K562 (cell line): ENCODE results near the gene CD79A. TPM values are rescaled to one million over a fixed set of nuclear protein-coding genes. Genes with fewer than 3 reads are reported as not detected.

ENCODE experiments used
- CHD1 ChIP-seq: fragments of 200-600 bp; sonication (generic); IDR thresholded peaks from one replicate; pipeline ENCODE4 v1.6.1; 2012; ENCODE audit warnings: mild to moderate bottlenecking, moderate library complexity, low read length, inconsistent platforms
- HDAC6 ChIP-seq: IDR thresholded peaks from 2 replicates; pipeline ENCODE4 v1.6.1; 2012; ENCODE audit warnings: low read depth, mild to moderate bottlenecking, control low read depth, inconsistent platforms, low read length, moderate library complexity
- ILF3 ChIP-seq: fragments of 450-650 bp; IDR thresholded peaks from 2 replicates; pipeline ENCODE4 v1.6.1; 2018; ENCODE audit warnings: antibody characterized with exemption, mild to moderate bottlenecking, moderate library complexity, borderline replicate concordance
- MAFG ChIP-seq: fragments of 450-650 bp; conservative IDR thresholded peaks from 2 replicates; pipeline ENCODE4 v1.6.1; 2016; ENCODE audit warnings: missing genetic modification characterization, missing compliant biosample characterization
- MYC ChIP-seq, 2 experiments: fragments of 250-450 bp in 1 of 2; sonication (Bioruptor Pico) in 1 of 2; IDR thresholded peaks; 2 replicates each; pipeline versions ENCODE4 v1.5.1 to v1.6.1; 2012 to 2021; ENCODE audit warnings: low read depth in 2 of 2, borderline replicate concordance in 1 of 2, improper control_type of control experiment in 1 of 2, low read length in 1 of 2, mild to moderate bottlenecking in 1 of 2, moderate library complexity in 1 of 2
- POLR2AphosphoS2 ChIP-seq: IDR thresholded peaks from 2 replicates; pipeline ENCODE4 v1.6.1; 2012; ENCODE audit warnings: low read length, improper control_type of control experiment
- TCFL5 ChIP-seq: fragments of 250-450 bp; sonication (Bioruptor Pico); conservative IDR thresholded peaks from 2 replicates; pipeline ENCODE4 v1.6.1; 2021; ENCODE audit warnings: mild to moderate bottlenecking, moderate library complexity, matching md5 sums
- TEAD1 ChIP-seq, 2 experiments: fragments of 450-650 bp in 1 of 2; sonication (generic) in 1 of 2; formaldehyde crosslinking; IDR thresholded peaks; 2 replicates each; pipeline versions ENCODE4 v1.4.0 to v1.8.0; 2020 to 2022; ENCODE audit warnings: mild to moderate bottlenecking in 2 of 2, missing genetic modification reagents in 1 of 2
- ZNF212 ChIP-seq: fragments of 450-650 bp; formaldehyde crosslinking; IDR thresholded peaks from 2 replicates; pipeline ENCODE4 v1.4.0; 2020; ENCODE audit warnings: mild to moderate bottlenecking
- ZNF24 ChIP-seq: fragments of 450-650 bp; IDR thresholded peaks from 2 replicates; pipeline ENCODE4 v1.6.1; 2016
- polyA plus RNA-seq, 8 experiments: library from polyadenylated mRNA; depleted of rRNA in 4 of 8; stranded (reverse) in 5 of 8; unstranded in 3 of 8; fragments of >200 nt; fragmentation: Nextera tagmentation in 2 of 8; fragmentation: Illumina TruSeq in 1 of 8; extraction: Ambion mirVana in 2 of 8; extraction: Trizol in 1 of 8; gene quantifications; 2 replicates each; pipeline versions ENCODE4 v1.2.1 to v1.2.3, GENCODE V29; 2011 to 2014; ENCODE audit warnings: inconsistent platforms in 1 of 8, missing spikeins in 1 of 8
- total RNA-seq, 7 experiments: library from RNA; depleted of rRNA in 6 of 7; stranded (reverse); fragments of >200 nt in 6 of 7; fragmentation: Illumina TruSeq in 2 of 7; extraction: Trizol in 2 of 7; gene quantifications; 2 replicates each; pipeline versions ENCODE4 v1.2.1 to v1.2.3, GENCODE V29; 2011 to 2021; ENCODE audit warnings: low replicate concordance in 1 of 7
- TF ChIP-seq, protein P1 (sequence below), 2 experiments: fragments of 450-650 bp; IDR thresholded peaks; 2 replicates each; pipeline ENCODE4 v1.6.1; 2018; ENCODE audit warnings: mild to moderate bottlenecking in 2 of 2, low read depth in 1 of 2; ENCODE audit not compliant: partially characterized antibody in 2 of 2
- TF ChIP-seq, protein P2 (sequence below), 3 experiments: fragments of 200-800 bp in 1 of 3; fragments of 250-450 bp in 1 of 3; fragments of 450-650 bp in 1 of 3; sonication (Bioruptor Pico) in 1 of 3; sonication (Bioruptor generic) in 1 of 3; formaldehyde crosslinking in 1 of 3; IDR thresholded peaks; 2 replicates each; pipeline versions ENCODE4 v1.6.1 to v1.8.0; 2016 to 2022; ENCODE audit warnings: mild to moderate bottlenecking in 2 of 3, missing genetic modification characterization in 2 of 3, missing compliant biosample characterization in 1 of 3, moderate library complexity in 1 of 3
- TF ChIP-seq, protein P3 (sequence below): fragments of 450-650 bp; IDR thresholded peaks from 2 replicates; pipeline ENCODE4 v1.6.1; 2016; ENCODE audit warnings: borderline replicate concordance
- TF ChIP-seq, protein P4 (sequence below): fragments of 250-450 bp; sonication (Bioruptor Pico); IDR thresholded peaks from 2 replicates; pipeline ENCODE4 v1.8.0; 2021; ENCODE audit warnings: moderate library complexity, mild to moderate bottlenecking, inconsistent platforms

Gene CD79A
- total and polyA plus RNA-seq, 9 of the 15 experiments (the other 6 are each of a cell fraction or from before 2014, with no cell fraction given): 0.04 to 0.72 (median 0.17) TPM; not detected in 3

DNA sequence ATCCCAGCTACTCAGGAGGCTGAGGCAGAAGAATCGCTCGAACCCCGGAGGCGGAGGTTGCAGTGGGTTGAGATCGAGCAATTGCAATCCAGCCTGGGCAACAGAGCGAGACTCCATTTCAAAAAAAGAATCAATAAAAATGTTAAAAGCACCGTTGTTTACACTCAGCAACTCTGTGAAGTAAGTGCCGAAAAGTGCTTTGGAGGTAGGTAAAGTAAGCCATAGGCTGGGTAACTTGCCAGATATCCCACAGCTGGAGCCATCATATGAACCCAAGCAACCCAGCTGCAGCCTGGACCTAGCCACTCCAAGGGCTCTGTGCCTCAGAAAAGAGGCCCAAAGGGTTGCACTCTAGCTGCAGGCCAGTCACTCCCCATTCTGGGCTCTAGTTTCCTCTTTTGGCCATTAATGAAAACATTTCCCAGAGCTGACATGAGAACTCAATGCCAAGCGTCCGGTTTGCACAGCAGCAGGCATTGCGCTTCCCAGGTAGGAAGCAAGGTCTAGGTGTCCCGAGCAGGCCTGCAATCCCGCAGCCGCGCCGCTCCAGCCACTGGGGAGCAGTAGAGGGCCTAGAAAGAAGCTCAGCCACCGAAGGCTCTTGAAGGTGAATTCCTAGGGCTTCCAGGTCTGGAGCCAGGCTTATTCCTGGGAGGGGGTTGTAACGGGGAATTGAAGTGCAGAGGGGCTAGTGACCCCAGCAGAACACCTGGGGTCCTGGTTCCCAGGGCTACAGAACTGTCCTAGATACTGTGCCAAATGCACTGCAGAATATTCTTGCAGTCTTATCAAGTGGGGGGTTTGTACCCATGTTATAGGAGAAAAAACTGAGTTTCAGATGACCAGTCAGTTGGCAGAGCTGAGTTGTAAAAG lies 4.1 kb upstream of the CD79A start (continued):
- no peak for TF ChIP-seq HDAC6
- TF ChIP-seq MAFG: no peak
- TF ChIP-seq ZNF212: no peak
- TF ChIP-seq TCFL5: no peak
- no peak for TF ChIP-seq TEAD1 (CRISPR knock-in tag; IDR thresholded peaks at IDR 0.05)
- no peak for TF ChIP-seq MYC (IDR thresholded peaks at IDR 0.05; ENCODE audit: low read depth, low read length)
- TF ChIP-seq MYC (CRISPR knock-in tag; IDR thresholded peaks at IDR 0.05; ENCODE audit: borderline replicate concordance, low read depth): no peak
- TF ChIP-seq, protein P1, sequence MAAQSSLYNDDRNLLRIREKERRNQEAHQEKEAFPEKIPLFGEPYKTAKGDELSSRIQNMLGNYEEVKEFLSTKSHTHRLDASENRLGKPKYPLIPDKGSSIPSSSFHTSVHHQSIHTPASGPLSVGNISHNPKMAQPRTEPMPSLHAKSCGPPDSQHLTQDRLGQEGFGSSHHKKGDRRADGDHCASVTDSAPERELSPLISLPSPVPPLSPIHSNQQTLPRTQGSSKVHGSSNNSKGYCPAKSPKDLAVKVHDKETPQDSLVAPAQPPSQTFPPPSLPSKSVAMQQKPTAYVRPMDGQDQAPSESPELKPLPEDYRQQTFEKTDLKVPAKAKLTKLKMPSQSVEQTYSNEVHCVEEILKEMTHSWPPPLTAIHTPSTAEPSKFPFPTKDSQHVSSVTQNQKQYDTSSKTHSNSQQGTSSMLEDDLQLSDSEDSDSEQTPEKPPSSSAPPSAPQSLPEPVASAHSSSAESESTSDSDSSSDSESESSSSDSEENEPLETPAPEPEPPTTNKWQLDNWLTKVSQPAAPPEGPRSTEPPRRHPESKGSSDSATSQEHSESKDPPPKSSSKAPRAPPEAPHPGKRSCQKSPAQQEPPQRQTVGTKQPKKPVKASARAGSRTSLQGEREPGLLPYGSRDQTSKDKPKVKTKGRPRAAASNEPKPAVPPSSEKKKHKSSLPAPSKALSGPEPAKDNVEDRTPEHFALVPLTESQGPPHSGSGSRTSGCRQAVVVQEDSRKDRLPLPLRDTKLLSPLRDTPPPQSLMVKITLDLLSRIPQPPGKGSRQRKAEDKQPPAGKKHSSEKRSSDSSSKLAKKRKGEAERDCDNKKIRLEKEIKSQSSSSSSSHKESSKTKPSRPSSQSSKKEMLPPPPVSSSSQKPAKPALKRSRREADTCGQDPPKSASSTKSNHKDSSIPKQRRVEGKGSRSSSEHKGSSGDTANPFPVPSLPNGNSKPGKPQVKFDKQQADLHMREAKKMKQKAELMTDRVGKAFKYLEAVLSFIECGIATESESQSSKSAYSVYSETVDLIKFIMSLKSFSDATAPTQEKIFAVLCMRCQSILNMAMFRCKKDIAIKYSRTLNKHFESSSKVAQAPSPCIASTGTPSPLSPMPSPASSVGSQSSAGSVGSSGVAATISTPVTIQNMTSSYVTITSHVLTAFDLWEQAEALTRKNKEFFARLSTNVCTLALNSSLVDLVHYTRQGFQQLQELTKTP (IDR thresholded peaks at IDR 0.05; ENCODE audit: low read depth in 1 of 2, partially characterized antibody in 2 of 2): no peak
- TF ChIP-seq ZNF24: no peak
- no peak for TF ChIP-seq ILF3
- TF ChIP-seq CHD1: no peak
- TF ChIP-seq, protein P2, sequence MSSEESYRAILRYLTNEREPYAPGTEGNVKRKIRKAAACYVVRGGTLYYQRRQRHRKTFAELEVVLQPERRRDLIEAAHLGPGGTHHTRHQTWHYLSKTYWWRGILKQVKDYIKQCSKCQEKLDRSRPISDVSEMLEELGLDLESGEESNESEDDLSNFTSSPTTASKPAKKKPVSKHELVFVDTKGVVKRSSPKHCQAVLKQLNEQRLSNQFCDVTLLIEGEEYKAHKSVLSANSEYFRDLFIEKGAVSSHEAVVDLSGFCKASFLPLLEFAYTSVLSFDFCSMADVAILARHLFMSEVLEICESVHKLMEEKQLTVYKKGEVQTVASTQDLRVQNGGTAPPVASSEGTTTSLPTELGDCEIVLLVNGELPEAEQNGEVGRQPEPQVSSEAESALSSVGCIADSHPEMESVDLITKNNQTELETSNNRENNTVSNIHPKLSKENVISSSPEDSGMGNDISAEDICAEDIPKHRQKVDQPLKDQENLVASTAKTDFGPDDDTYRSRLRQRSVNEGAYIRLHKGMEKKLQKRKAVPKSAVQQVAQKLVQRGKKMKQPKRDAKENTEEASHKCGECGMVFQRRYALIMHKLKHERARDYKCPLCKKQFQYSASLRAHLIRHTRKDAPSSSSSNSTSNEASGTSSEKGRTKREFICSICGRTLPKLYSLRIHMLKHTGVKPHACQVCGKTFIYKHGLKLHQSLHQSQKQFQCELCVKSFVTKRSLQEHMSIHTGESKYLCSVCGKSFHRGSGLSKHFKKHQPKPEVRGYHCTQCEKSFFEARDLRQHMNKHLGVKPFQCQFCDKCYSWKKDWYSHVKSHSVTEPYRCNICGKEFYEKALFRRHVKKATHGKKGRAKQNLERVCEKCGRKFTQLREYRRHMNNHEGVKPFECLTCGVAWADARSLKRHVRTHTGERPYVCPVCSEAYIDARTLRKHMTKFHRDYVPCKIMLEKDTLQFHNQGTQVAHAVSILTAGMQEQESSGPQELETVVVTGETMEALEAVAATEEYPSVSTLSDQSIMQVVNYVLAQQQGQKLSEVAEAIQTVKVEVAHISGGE (CRISPR knock-in tag; IDR thresholded peaks at IDR 0.05): no peak
- TF ChIP-seq, protein P3, sequence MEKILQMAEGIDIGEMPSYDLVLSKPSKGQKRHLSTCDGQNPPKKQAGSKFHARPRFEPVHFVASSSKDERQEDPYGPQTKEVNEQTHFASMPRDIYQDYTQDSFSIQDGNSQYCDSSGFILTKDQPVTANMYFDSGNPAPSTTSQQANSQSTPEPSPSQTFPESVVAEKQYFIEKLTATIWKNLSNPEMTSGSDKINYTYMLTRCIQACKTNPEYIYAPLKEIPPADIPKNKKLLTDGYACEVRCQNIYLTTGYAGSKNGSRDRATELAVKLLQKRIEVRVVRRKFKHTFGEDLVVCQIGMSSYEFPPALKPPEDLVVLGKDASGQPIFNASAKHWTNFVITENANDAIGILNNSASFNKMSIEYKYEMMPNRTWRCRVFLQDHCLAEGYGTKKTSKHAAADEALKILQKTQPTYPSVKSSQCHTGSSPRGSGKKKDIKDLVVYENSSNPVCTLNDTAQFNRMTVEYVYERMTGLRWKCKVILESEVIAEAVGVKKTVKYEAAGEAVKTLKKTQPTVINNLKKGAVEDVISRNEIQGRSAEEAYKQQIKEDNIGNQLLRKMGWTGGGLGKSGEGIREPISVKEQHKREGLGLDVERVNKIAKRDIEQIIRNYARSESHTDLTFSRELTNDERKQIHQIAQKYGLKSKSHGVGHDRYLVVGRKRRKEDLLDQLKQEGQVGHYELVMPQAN: no peak
- peak; percentile 79; the same call in 1 of the 2 replicates for TF ChIP-seq POLR2AphosphoS2
- TF ChIP-seq, protein P4, sequence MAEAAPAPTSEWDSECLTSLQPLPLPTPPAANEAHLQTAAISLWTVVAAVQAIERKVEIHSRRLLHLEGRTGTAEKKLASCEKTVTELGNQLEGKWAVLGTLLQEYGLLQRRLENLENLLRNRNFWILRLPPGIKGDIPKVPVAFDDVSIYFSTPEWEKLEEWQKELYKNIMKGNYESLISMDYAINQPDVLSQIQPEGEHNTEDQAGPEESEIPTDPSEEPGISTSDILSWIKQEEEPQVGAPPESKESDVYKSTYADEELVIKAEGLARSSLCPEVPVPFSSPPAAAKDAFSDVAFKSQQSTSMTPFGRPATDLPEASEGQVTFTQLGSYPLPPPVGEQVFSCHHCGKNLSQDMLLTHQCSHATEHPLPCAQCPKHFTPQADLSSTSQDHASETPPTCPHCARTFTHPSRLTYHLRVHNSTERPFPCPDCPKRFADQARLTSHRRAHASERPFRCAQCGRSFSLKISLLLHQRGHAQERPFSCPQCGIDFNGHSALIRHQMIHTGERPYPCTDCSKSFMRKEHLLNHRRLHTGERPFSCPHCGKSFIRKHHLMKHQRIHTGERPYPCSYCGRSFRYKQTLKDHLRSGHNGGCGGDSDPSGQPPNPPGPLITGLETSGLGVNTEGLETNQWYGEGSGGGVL (CRISPR knock-in tag): no peak
